K562 (cell line): ENCODE data around the gene PNKD. TPM values are rescaled to one million over a fixed set of nuclear protein-coding genes. Genes with fewer than 3 reads are reported as not detected.

Source experiments
- ATAC-seq: fragments of 200-7000 bp; cut with Tn5 transposase; 3 replicates; pipeline ENCODE4 v1.9.1; 2020; ENCODE audit warnings: moderate library complexity
- BruUV-seq: library from RNA; stranded (reverse); fragments of 400-500 nt; replicated peaks from 2 replicates; lab custom pipeline; 2021; lab: Mats Ljungman, UMichigan
- CTCF ChIA-PET: fragments of 300-600 bp; formaldehyde crosslinking; extraction: SDS; loops from one replicate; lab custom pipeline; 2021; ENCODE audit warnings: low intra/inter-chr PET ratio; lab: Yijun Ruan, JAX
- POLR2A ChIA-PET: fragments of 300-600, 350-650 bp; sonication (Branson Sonifier 250); formaldehyde crosslinking; extraction: SDS; loops from one replicate; lab custom pipeline; 2021; ENCODE audit warnings: antibody characterized with exemption, inconsistent platforms; lab: Yijun Ruan, JAX
- DNase-seq, 4 experiments: peaks; one replicate each; pipeline versions ENCODE4 v3.0.0 to v3.0.0-alpha.2; 2011 to 2018; ENCODE audit warnings: low spot score in 3 of 4, mixed read lengths in 3 of 4; ENCODE audit errors: extremely low read depth in 1 of 4
- FAIRE-seq: peaks from 2 replicates; lab custom pipeline; 2011; peaks lifted over from hg19 to GRCh38; lab: Jason Lieb, UNC
- H2AFZ ChIP-seq: 2 replicates; pipeline ENCODE4 v1.6.0; 2011; ENCODE audit warnings: low read depth, low read length, control low read depth, inconsistent platforms
- H3K27ac ChIP-seq: fragments of 200-600 bp; 3 replicates; pipeline ENCODE4 v1.8.0; 2011; ENCODE audit warnings: low read depth, mild to moderate bottlenecking, control low read depth, inconsistent platforms, low read length, moderate library complexity, mixed read lengths; ENCODE audit errors: extremely low read depth
- H3K27me3 ChIP-seq, 2 experiments: fragments of 300-600 bp in 1 of 2; 2 replicates in 1 of 2; 3 replicates in 1 of 2; pipeline versions ENCODE4 v1.6.0 to v1.8.0; 2011; ENCODE audit warnings: inconsistent platforms in 2 of 2, low read length in 2 of 2, mild to moderate bottlenecking in 1 of 2, mixed read lengths in 1 of 2, moderate library complexity in 1 of 2; ENCODE audit not compliant: control insufficient read depth in 2 of 2, insufficient read depth in 2 of 2
- H3K36me3 ChIP-seq: fragments of 300-600 bp; 3 replicates; pipeline ENCODE4 v1.8.0; 2011; ENCODE audit warnings: mild to moderate bottlenecking, low read length, inconsistent platforms; ENCODE audit not compliant: control insufficient read depth, insufficient read depth
- H3K4me1 ChIP-seq, 2 experiments: fragments of 200-600 bp in 1 of 2; replicated peaks in 1 of 2; 2 replicates in 1 of 2; 3 replicates in 1 of 2; pipeline versions ENCODE4 v1.5.1 to v1.8.0; 2011; ENCODE audit warnings: inconsistent platforms in 2 of 2, low read length in 2 of 2, mild to moderate bottlenecking in 1 of 2, mixed read lengths in 1 of 2, moderate library complexity in 1 of 2; ENCODE audit not compliant: control insufficient read depth in 2 of 2, insufficient read depth in 2 of 2
- H3K4me2 ChIP-seq: 2 replicates; pipeline ENCODE4 v1.6.1; 2011; ENCODE audit warnings: low read length, control low read depth, inconsistent platforms, mixed read lengths; ENCODE audit not compliant: insufficient read depth
- H3K4me3 ChIP-seq: fragments of 200-600 bp; sonication (generic), shearing (Covaris generic); 2 replicates; pipeline ENCODE4 v1.5.1; 2016; ENCODE audit warnings: control low read depth, inconsistent platforms
- H3K79me2 ChIP-seq: fragments of 200-600 bp; 3 replicates; pipeline ENCODE4 v1.8.0; 2011; ENCODE audit warnings: low read length, inconsistent platforms; ENCODE audit not compliant: control insufficient read depth, insufficient read depth
- H3K9ac ChIP-seq, 2 experiments: 2 replicates each; pipeline versions ENCODE4 v1.6.0 to v1.6.1; 2011; ENCODE audit warnings: low read depth in 2 of 2, low read length in 2 of 2, control low read depth in 1 of 2, inconsistent platforms in 1 of 2, mild to moderate bottlenecking in 1 of 2, mixed read lengths in 1 of 2; ENCODE audit not compliant: insufficient read depth in 1 of 2
- H3K9me1 ChIP-seq: one replicate; pipeline ENCODE4 v1.6.0; 2011; ENCODE audit warnings: inconsistent platforms, mild to moderate bottlenecking, low read length, moderate library complexity; ENCODE audit not compliant: control insufficient read depth, insufficient read depth
- H3K9me3 ChIP-seq: replicated peaks from 2 replicates; pipeline ENCODE4 v1.5.1; 2011; ENCODE audit warnings: low read depth, low read length, inconsistent platforms; ENCODE audit not compliant: control insufficient read depth, insufficient read depth
- H4K20me1 ChIP-seq: replicated peaks from 2 replicates; pipeline ENCODE4 v1.6.1; 2011; ENCODE audit warnings: low read length, inconsistent platforms, mixed read lengths; ENCODE audit not compliant: control insufficient read depth, insufficient read depth
- BHLHE40 ChIP-seq: IDR thresholded peaks from 2 replicates; pipeline ENCODE4 v1.6.1; 2011; ENCODE audit warnings: low read length, improper control_type of control experiment
- ETV1 ChIP-seq: fragments of 450-650 bp; conservative IDR thresholded peaks from 2 replicates; pipeline ENCODE4 v1.6.1; 2016; ENCODE audit warnings: missing genetic modification characterization, control low read depth, low read depth, missing compliant biosample characterization
- KAT8 ChIP-seq: fragments of 450-650 bp; IDR thresholded peaks from 2 replicates; pipeline ENCODE4 v1.6.1; 2016; ENCODE audit warnings: low read depth, mild to moderate bottlenecking
- MTA2 ChIP-seq: fragments of 450-650 bp; IDR thresholded peaks from 2 replicates; pipeline ENCODE4 v1.6.1; 2016; ENCODE audit warnings: low read depth
- POLR2A ChIP-seq: fragments of 450-650 bp; conservative IDR thresholded peaks from 2 replicates; pipeline ENCODE4 v1.6.1; 2016
- SMARCE1 ChIP-seq: fragments of 450-650 bp; IDR thresholded peaks from 2 replicates; pipeline ENCODE4 v1.7.1; 2016; ENCODE audit warnings: mild to moderate bottlenecking
- SRF ChIP-seq, 2 experiments: fragments of 250-450, 450-650 bp in 1 of 2; sonication (Bioruptor Pico) in 1 of 2; sonication (generic) in 1 of 2; formaldehyde crosslinking; IDR thresholded peaks; 2 replicates each; pipeline versions ENCODE4 v1.5.0 to v1.5.1; 2020 to 2022; ENCODE audit warnings: mild to moderate bottlenecking in 1 of 2, missing genetic modification reagents in 1 of 2
- ZBTB7A ChIP-seq: IDR thresholded peaks from 2 replicates; pipeline ENCODE4 v1.6.1; 2011; ENCODE audit warnings: low read depth, mild to moderate bottlenecking, low read length, moderate library complexity, borderline replicate concordance; ENCODE audit not compliant: control insufficient read depth
- ZNF146 ChIP-seq: IDR thresholded peaks from one replicate; pipeline ENCODE4 v1.6.1; 2018; ENCODE audit warnings: missing compliant biosample characterization; ENCODE audit not compliant: unreplicated experiment
- ZNF583 ChIP-seq: fragments of 250-450 bp; sonication (Bioruptor Pico); IDR thresholded peaks from 2 replicates; pipeline ENCODE4 v1.4.0; 2020
- ZNF75A ChIP-seq: fragments of 450-650 bp; formaldehyde crosslinking; IDR thresholded peaks from 2 replicates; pipeline ENCODE4 v1.4.0; 2020; ENCODE audit warnings: mild to moderate bottlenecking
- WGBS: fragments of 100-300 bp; shearing (Covaris generic); methylation state at CpG from one replicate; pipeline ENCODE4 v1.1.6; 2016; ENCODE audit warnings: low coverage, mixed read lengths; ENCODE audit not compliant: insufficient coverage; ENCODE audit errors: missing lambda C conversion rate; 5-methylcytosine and 5-hydroxymethylcytosine counted together
- in situ Hi-C: fragments of 300-500 bp; cut with MboI; formaldehyde crosslinking; loops from 4 replicates; pipeline ENCODE4 v1.15.0; 2018; ENCODE audit warnings: inconsistent platforms, mixed read lengths
- intact Hi-C: fragments of 100-400 bp; cut with micrococcal nuclease; formaldehyde crosslinking; loops from 2 replicates; pipeline ENCODE4 v1.14.2; 2022
- polyA plus RNA-seq, 8 experiments: library from polyadenylated mRNA; depleted of rRNA in 4 of 8; stranded (reverse) in 5 of 8; unstranded in 3 of 8; fragments of >200 nt; fragmentation: Nextera tagmentation in 2 of 8; fragmentation: Illumina TruSeq in 1 of 8; extraction: Ambion mirVana in 2 of 8; extraction: Trizol in 1 of 8; gene quantifications; 2 replicates each; pipeline versions ENCODE4 v1.2.1 to v1.2.3, GENCODE V29; 2011 to 2014; ENCODE audit warnings: inconsistent platforms in 1 of 8, missing spikeins in 1 of 8
- total RNA-seq, 7 experiments: library from RNA; depleted of rRNA in 6 of 7; stranded (reverse); fragments of >200 nt in 6 of 7; fragmentation: Illumina TruSeq in 2 of 7; extraction: Trizol in 2 of 7; gene quantifications; 2 replicates each; pipeline versions ENCODE4 v1.2.1 to v1.2.3, GENCODE V29; 2011 to 2021; ENCODE audit warnings: low replicate concordance in 1 of 7
- TF ChIP-seq, protein P1 (sequence below): fragments of 450-650 bp; IDR thresholded peaks from 2 replicates; pipeline ENCODE4 v1.6.1; 2017; ENCODE audit warnings: antibody characterized with exemption, mild to moderate bottlenecking
- TF ChIP-seq, protein P2 (sequence below): sonication (generic); formaldehyde crosslinking; IDR thresholded peaks from 2 replicates; pipeline ENCODE4 v1.8.0; 2023; ENCODE audit warnings: mild to moderate bottlenecking, missing genetic modification reagents
- TF ChIP-seq, protein P3 (sequence below): conservative IDR thresholded peaks from 2 replicates; pipeline ENCODE4 v1.6.1; 2011; ENCODE audit warnings: low read depth, mild to moderate bottlenecking, low read length; ENCODE audit not compliant: control insufficient read depth
- TF ChIP-seq, protein P4 (sequence below): fragments of 250-450 bp; sonication (Bioruptor Pico); IDR thresholded peaks from 2 replicates; pipeline ENCODE4 v1.9.0; 2021; ENCODE audit warnings: mild to moderate bottlenecking, inconsistent platforms

Gene PNKD
- total and polyA plus RNA-seq, 9 of the 15 experiments (the other 6 are each of a cell fraction or from before 2014, with no cell fraction given), result 26.0 to 105 (median 60.1) TPM

DNA sequence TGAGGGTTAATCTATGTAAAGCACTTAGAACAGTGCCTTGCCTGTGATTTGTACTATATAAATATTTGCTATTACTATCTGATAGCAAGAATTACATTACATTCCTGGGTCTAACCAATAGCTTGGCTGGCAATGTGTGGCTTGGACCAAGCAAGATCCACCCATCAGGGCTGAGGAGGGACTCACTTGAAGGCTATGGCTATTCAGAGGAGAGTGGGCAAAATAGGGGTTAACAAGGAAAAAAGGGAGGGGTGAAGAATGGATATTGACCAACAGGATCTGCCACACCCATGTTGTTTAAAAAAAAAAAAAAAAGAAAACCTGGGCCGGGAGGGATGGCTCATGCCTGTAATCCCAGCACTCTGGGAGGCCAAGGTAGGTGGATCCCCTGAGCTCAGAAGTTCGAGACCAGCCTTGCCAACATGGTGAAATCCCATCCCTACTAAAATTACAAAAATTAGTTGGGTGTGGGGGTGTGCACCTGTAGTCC, 42.0 kb downstream of the PNKD start:
- Histone ChIP-seq H3K79me2 (no peaks in the 10 kb centered on the region), H3K27ac (no peak overlapping the region), H3K4me2 (no peak overlapping the region), H2AFZ (no peak overlapping the region), H4K20me1 (no peaks in the 10 kb centered on the region), H3K27me3 (no peaks in the 10 kb centered on the region), H3K4me1 (peaks cover 11 to 23% of the 10 kb centered on the region in 2 experiments), H3K9ac (no peak overlapping the region), H3K36me3 (no peaks in the 10 kb centered on the region), H3K9me1 (peaks cover 4% of the 10 kb centered on the region), H3K9me3 (no peaks in the 10 kb centered on the region), H3K4me3 (no peak overlapping the region)
- DNase-seq (no peak), FAIRE-seq (no peak), ATAC-seq (no peak)
- ChIA-PET CTCF (no interaction called here), POLR2A (interaction anchor here (0.6 to 1.4 kb wide), 5 partner anchors 8 to 338 kb away, joined by 3 to 5 read pairs (median 3); no protein-coding TSS in a partner anchor)
- in situ Hi-C loops (no loop called here), intact Hi-C loops (no loop called here)
- whole genome bisulfite sequencing, result no CpG with 5 or more reads among the region's 2 CpGs
- no TSS peak for BruUV-seq
- TF ChIP-seq BHLHE40 (no peak), MTA2 (no peak), ZBTB7A (no peak), ZNF146 (no peak), SMARCE1 (no peak), ETV1 (tag) (no peak), POLR2A (no peak), ZNF583 (CRISPR knock-in tag) (no peak), ZNF75A (CRISPR knock-in tag) (no peak), SRF (CRISPR knock-in tag; IDR thresholded peaks at IDR 0.05) (no peak), KAT8 (no peak)
- TF ChIP-seq, protein P1, sequence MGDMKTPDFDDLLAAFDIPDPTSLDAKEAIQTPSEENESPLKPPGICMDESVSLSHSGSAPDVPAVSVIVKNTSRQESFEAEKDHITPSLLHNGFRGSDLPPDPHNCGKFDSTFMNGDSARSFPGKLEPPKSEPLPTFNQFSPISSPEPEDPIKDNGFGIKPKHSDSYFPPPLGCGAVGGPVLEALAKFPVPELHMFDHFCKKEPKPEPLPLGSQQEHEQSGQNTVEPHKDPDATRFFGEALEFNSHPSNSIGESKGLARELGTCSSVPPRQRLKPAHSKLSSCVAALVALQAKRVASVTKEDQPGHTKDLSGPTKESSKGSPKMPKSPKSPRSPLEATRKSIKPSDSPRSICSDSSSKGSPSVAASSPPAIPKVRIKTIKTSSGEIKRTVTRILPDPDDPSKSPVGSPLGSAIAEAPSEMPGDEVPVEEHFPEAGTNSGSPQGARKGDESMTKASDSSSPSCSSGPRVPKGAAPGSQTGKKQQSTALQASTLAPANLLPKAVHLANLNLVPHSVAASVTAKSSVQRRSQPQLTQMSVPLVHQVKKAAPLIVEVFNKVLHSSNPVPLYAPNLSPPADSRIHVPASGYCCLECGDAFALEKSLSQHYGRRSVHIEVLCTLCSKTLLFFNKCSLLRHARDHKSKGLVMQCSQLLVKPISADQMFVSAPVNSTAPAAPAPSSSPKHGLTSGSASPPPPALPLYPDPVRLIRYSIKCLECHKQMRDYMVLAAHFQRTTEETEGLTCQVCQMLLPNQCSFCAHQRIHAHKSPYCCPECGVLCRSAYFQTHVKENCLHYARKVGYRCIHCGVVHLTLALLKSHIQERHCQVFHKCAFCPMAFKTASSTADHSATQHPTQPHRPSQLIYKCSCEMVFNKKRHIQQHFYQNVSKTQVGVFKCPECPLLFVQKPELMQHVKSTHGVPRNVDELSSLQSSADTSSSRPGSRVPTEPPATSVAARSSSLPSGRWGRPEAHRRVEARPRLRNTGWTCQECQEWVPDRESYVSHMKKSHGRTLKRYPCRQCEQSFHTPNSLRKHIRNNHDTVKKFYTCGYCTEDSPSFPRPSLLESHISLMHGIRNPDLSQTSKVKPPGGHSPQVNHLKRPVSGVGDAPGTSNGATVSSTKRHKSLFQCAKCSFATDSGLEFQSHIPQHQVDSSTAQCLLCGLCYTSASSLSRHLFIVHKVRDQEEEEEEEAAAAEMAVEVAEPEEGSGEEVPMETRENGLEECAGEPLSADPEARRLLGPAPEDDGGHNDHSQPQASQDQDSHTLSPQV, result no peak
- TF ChIP-seq, protein P2, sequence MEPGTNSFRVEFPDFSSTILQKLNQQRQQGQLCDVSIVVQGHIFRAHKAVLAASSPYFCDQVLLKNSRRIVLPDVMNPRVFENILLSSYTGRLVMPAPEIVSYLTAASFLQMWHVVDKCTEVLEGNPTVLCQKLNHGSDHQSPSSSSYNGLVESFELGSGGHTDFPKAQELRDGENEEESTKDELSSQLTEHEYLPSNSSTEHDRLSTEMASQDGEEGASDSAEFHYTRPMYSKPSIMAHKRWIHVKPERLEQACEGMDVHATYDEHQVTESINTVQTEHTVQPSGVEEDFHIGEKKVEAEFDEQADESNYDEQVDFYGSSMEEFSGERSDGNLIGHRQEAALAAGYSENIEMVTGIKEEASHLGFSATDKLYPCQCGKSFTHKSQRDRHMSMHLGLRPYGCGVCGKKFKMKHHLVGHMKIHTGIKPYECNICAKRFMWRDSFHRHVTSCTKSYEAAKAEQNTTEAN (CRISPR knock-in tag), result no peak
- TF ChIP-seq, protein P3, sequence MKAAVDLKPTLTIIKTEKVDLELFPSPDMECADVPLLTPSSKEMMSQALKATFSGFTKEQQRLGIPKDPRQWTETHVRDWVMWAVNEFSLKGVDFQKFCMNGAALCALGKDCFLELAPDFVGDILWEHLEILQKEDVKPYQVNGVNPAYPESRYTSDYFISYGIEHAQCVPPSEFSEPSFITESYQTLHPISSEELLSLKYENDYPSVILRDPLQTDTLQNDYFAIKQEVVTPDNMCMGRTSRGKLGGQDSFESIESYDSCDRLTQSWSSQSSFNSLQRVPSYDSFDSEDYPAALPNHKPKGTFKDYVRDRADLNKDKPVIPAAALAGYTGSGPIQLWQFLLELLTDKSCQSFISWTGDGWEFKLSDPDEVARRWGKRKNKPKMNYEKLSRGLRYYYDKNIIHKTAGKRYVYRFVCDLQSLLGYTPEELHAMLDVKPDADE, result no peak
- TF ChIP-seq, protein P4, sequence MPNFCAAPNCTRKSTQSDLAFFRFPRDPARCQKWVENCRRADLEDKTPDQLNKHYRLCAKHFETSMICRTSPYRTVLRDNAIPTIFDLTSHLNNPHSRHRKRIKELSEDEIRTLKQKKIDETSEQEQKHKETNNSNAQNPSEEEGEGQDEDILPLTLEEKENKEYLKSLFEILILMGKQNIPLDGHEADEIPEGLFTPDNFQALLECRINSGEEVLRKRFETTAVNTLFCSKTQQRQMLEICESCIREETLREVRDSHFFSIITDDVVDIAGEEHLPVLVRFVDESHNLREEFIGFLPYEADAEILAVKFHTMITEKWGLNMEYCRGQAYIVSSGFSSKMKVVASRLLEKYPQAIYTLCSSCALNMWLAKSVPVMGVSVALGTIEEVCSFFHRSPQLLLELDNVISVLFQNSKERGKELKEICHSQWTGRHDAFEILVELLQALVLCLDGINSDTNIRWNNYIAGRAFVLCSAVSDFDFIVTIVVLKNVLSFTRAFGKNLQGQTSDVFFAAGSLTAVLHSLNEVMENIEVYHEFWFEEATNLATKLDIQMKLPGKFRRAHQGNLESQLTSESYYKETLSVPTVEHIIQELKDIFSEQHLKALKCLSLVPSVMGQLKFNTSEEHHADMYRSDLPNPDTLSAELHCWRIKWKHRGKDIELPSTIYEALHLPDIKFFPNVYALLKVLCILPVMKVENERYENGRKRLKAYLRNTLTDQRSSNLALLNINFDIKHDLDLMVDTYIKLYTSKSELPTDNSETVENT, result no peak
